Occipital lobe (tissue), 2 donors: ENCODE results near the gene CAPN1. TPM values are rescaled to one million over a fixed set of nuclear protein-coding genes. Genes with fewer than 3 reads are reported as not detected.
"Not testable (repeated sequence)": the region's sequence is repeated elsewhere in the genome, so short reads cannot be mapped to it uniquely, and the experiment has no call there.

ENCODE experiments used
- DNase-seq: peaks from one replicate; lab custom pipeline; 2025; lab: John Stamatoyannopoulos, UW
- total RNA-seq: library from RNA; depleted of rRNA; stranded (reverse); fragments of >200 nt; gene quantifications from one replicate; pipeline ENCODE4 v1.2.3, GENCODE V29; 2014

CAPN1 gene
- total RNA-seq, 1 donor from 2014 or later = 56.5 TPM

DNA sequence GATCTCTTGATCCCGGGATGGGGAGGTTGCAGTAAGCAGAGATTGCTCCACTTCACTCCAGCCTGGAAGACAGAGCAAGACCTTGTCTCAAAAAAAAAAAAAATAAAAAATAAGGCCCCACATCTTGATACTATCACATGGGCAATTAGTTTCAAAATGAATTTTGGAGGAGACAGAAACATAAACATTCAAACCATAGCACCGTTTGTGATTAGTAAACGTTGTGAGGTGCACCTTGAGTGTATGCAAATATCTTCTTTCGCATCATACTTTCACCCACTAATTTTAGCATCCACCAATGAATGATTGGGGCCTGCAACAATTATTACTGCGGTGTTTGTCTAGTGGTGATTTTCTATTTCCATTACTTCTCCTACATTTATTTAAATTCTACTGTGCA is 22.7 kb upstream of the CAPN1 start:
- no peak for DNase-seq

DNA sequence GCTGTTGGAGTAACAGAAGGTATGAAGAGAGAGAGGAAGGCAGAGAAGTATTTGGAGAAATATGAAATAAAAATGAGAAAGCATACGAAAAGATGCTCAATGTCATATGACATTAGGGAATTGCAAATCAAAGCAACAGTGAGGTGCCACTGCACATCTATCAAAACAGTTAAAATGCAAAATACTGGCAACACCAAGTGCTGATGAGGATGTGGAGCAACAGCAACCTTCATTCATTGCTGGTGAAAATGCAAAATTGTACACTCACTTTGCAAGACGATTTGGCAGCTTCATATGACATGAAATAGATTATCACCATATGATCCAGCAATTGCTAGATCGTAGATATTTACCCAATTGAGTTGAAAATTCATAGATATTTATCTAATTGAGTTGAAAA is 21.1 kb upstream of the CAPN1 start:
- no peak for DNase-seq

DNA sequence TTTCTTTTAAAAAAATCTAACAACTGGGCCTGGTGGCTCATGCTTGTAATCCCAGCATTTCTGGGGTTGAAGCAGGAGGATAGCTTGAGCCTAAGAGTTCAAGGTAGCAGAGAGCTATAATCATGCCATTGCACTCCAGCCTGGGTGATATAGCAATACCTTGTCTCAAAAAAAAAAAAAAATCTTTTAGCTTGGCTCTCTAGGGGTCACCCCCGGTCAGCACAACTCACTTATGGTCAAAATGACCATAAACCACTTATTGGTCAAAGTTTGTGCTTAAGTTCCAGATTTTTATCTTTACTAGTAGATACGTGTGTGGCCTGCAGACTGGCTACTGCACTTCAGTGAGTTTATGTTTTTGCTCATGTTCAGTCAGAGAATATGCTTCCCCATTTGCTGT is 18.0 kb upstream of the CAPN1 start:
- no peak for DNase-seq

- no peak for DNase-seq
Measured at GRCh38 chr11:65165410-65166317, 16.1 kb upstream of the CAPN1 start.

DNA sequence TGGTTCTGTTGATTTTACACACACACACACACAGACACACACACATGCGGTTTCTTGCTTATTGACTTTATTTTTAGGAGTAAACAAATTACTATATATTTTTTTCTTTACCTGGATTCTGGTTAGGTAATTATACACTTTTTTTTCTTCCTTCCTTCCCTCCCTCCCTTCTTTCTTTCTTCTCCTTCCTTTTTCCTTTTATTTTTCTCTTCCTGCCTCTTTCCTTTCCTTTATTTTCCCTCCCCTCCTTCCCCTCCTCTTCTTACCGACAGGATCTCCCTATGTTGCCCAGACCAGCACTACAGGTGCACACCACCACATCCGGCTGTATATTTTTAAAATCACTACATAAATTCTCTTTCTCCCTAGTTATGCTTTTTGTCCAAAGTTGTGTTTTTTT is 14.8 kb upstream of the CAPN1 start:
- DNase-seq = no peak

- no peak for DNase-seq
Measured at GRCh38 chr11:65167656-65168055, 14.1 kb upstream of the CAPN1 start.

DNA sequence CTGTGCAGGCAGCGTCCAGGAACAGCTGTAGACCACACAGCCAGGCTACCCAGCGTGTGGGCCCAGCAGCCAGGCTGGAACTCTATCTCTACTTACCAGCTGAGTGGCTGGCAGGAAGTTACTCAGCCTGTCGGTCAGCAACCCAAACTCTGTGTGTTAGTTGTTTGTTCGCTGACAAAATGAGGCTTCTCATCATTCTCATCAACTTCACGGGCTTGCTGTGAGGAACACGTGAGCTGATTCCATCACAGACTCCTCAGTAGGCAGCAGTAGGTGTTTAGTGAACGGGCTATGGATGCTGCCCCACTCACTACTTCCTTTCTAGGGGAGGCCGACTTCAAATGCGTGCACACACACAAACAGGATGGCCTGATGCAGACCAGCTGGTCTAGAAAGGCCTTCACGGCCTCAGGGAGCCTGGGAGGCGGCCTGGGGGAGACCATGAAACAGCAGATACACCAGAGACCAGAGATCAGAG is 12.5 kb upstream of the CAPN1 start:
- no peak for DNase-seq

DNA sequence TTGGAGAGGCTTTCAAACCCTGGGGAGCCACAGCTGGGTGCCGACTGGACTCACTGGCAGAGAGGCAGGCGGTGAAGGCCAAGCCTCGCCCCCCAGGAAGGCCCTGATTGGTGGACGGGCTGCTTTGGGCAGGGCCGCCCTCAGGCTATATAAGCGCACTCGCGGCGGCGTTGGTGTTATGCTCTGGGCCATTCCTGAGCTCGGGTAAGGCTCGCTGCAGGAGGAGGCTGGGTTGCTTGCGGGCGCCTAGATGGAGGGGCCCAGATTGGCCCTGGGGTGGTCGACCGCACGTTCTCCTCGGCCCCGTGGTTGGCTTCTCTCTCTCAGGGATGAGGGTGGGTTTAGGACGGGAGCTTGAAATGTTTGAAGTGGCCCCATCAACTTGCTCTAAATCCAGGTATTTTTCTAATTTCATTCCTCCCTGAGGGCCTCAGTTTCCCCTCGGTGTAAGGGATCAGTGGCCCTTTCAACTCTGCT is 11.6 kb upstream of the CAPN1 start, which contains the start of gene SPDYC:
Gene SPDYC (plus strand): TSS at position 176 of the 477 bp plus-strand sequence. CDS start 1,125 bp downstream, outside the sequence.
- DNase-seq = no peak

- DNase-seq = no peak
Measured at GRCh38 chr11:65172600-65172999, 9.1 kb upstream of the CAPN1 start.

DNA sequence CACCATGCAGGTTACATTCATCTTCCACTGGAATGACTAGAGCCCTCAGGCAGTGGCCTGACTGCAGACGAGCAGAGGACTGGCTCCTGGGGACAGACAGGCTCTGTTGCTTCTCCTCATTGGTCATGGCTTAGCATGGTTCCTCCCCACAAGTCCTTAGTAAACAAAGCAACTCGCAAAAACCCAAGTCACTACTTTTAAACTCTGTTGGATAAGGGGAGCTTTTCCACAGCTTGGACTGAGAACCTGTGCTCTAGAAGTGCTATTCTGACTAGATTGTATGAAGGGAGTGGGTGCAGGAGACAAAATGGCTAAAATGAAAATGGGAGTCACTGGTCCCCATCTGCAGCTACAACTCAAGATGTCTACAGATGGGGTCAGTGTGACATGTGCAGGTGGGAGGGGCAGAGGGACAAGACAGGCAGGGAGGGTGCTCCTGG is 7.1 kb upstream of the CAPN1 start:
- not testable (repeated sequence) for DNase-seq

GRCh38 chr11:65180877-65181568 is 705 bp upstream of the CAPN1 start:
- DNase-seq = no peak

GRCh38 chr11:65182258-65183170 is 786 bp downstream of the CAPN1 start:
- no peak for DNase-seq

DNA sequence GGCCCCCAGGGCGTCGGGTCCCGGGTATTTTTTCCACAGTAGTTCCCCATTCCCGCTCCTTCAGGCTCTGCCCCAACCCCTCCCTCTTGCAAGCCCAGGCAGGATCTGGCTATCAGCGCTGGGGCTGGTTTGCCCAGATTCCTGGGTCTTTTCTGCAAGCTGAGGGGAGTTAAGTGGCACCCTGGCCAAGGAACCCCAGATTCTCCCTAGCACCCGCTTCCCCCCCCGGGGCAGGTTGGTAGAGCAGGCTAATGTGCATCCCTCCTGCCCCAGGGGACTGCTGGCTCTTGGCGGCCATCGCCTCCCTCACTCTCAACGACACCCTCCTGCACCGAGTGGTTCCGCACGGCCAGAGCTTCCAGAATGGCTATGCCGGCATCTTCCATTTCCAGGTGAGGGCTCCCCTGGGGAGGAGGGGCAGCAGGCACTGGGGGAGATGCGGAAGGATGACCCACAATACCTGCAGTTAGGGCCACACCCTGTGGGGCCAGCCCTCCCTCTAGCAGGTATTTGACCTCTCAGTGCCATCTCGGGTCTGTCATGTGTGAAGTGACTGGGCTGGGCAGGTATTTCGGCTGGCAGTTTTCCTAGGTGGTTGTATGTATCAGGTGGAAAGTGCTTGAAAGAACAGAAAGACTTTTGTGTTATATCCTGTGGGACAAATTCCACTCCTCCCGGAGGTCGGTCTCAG is 1.6 kb downstream of the CAPN1 start:
- DNase-seq = no peak

- no peak for DNase-seq
Measured at GRCh38 chr11:65184146-65184545, 2.4 kb downstream of the CAPN1 start.

- DNase-seq = no peak
Measured at GRCh38 chr11:65185171-65185570, 3.4 kb downstream of the CAPN1 start.

GRCh38 chr11:65185869-65186341 is 4.2 kb downstream of the CAPN1 start:
- no peak for DNase-seq

DNA sequence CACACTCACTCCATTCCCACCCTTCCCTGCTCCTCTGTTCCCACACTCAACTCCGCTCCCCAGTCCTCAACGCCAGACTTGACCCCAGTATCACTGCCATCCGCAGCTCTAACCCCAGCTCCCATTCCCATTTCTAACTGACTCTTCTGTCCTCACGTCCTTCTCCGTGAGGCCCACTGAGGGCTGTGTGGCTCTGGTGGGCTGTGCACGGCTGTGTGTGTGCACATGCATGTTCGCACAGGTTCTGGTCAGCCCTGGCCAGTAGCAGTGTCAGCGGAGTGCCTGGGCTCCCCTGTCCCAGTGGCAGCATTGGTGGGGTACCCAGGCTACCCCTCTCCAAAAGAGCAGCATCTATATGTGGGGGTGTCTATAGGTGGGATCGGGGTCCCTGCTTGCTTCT is 5.0 kb downstream of the CAPN1 start:
- no peak for DNase-seq

GRCh38 chr11:65187146-65187675 is 5.5 kb downstream of the CAPN1 start:
- DNase-seq = no peak

- no peak for DNase-seq
Measured at GRCh38 chr11:65187971-65188461, 6.3 kb downstream of the CAPN1 start.

DNA sequence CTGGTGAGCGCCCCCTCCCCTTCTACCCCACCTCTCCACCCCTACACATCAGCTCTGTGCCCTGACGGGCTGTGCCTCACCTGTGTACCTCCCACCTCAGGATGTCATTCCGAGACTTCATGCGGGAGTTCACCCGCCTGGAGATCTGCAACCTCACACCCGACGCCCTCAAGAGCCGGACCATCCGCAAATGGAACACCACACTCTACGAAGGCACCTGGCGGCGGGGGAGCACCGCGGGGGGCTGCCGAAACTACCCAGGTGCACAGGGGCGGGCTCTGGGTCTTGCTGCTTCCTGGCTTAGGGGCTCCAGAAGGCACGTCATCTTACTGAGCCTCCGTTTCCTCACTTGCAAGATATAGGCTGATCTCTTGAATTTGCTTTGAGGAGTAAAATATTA is 6.8 kb downstream of the CAPN1 start:
- DNase-seq = no peak
